Tibial nerve (tissue), 3 donors: ENCODE measurements around the gene DENND11.

ENCODE experiments used
- CTCF ChIP-seq, 5 experiments: fragments of 200-600 bp in 3 of 5; fragments of 450-650 bp in 2 of 5; sonication (generic) in 3 of 5; IDR thresholded peaks; one replicate each; pipeline ENCODE4 v1.5.1; 2016 to 2019; ENCODE audit warnings: antibody characterized with exemption in 5 of 5, mild to moderate bottlenecking in 3 of 5, moderate library complexity in 2 of 5
- POLR2A ChIP-seq, 2 donors: fragments of 450-650 bp; IDR thresholded peaks; one replicate each; pipeline ENCODE4 v1.6.1; 2017; ENCODE audit warnings: antibody characterized with exemption in 2 of 2, mild to moderate bottlenecking in 2 of 2, moderate library complexity in 2 of 2

- TF ChIP-seq CTCF (IDR thresholded peaks at IDR 0.05) (no peak), POLR2A (IDR thresholded peaks at IDR 0.05) (no peak)
These were observed 20.6 kb upstream of the DENND11 start for GRCh38 chr7:141722529-141722928.
